OCI-LY3 (cell line): Measurements from ENCODE around the gene TEAD3.

ENCODE experiments used
- EZH2phosphoT487 ChIP-seq: fragments of 200-600 bp; shearing (Covaris generic); IDR thresholded peaks from 2 replicates; pipeline ENCODE4 v1.6.1; 2018; ENCODE audit warnings: antibody characterized with exemption, mixed run types, low read depth
- TF ChIP-seq, protein P1 (sequence below): fragments of 200-600, 300-600 bp; sonication (generic); IDR thresholded peaks from 2 replicates; pipeline ENCODE4 v1.5.1; 2014; ENCODE audit warnings: antibody characterized with exemption, low read length, low read depth

DNA sequence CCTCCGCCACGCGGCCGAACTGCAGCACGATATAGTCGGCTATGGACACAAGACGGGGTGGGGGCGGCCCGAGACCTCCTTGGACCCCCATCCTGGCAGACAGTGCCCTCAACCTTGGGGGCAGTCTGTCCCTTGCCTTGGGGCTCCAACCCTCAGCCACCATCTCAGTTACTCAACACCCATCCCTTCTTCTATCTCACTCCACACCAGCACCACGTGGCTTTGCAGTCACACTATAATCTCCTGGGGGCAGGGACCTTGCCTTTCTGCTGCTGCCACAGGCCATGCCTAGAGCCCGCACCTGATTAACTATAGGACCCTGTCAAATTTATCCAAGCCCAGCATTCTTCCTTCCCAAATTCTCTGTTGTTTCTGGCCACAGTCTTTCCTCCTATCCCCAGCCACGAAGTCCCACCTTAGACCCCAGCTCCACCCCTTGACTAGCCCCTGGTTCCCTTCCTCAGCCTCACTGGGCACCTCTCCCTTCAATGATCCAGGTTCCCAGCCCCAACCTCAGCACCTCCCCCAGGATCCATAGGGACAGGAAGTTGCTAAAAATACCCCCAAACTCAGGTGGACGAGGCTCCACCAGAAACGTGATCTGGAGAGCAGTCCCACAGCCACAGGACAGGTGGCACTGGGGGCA, 1.7 kb upstream of the TEAD3 start:
- no peak for TF ChIP-seq EZH2phosphoT487
- TF ChIP-seq, protein P1, sequence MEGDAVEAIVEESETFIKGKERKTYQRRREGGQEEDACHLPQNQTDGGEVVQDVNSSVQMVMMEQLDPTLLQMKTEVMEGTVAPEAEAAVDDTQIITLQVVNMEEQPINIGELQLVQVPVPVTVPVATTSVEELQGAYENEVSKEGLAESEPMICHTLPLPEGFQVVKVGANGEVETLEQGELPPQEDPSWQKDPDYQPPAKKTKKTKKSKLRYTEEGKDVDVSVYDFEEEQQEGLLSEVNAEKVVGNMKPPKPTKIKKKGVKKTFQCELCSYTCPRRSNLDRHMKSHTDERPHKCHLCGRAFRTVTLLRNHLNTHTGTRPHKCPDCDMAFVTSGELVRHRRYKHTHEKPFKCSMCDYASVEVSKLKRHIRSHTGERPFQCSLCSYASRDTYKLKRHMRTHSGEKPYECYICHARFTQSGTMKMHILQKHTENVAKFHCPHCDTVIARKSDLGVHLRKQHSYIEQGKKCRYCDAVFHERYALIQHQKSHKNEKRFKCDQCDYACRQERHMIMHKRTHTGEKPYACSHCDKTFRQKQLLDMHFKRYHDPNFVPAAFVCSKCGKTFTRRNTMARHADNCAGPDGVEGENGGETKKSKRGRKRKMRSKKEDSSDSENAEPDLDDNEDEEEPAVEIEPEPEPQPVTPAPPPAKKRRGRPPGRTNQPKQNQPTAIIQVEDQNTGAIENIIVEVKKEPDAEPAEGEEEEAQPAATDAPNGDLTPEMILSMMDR: no peak
